ENCODE data around the gene LIFR. TPM values are rescaled to one million over a fixed set of nuclear protein-coding genes. Genes with fewer than 3 reads are reported as not detected.

The LIFR gene
- total and polyA plus RNA-seq, 8 donors = 52.6 to 218 (median 194) TPM

- Histone ChIP-seq H3K4me3 (no peak overlapping the region), H3K27ac (no peak overlapping the region), H3K9me3 (no peaks in the 10 kb centered on the region), H3K36me3 (no peaks in the 10 kb centered on the region), H3K4me1 (peaks cover 0 to 11% of the 10 kb centered on the region in 2 donors), H3K27me3 (peaks cover 0 to 6% of the 10 kb centered on the region in 2 donors)
- ATAC-seq (no peak), DNase-seq (no peak)
- intact Hi-C loops (cut with DNase I) = no loop called here
- TF ChIP-seq CTCF (IDR thresholded peaks at IDR 0.05) = no peak
Measured at GRCh38 chr5:38563624-38564023, 7.2 kb upstream of the LIFR start.

DNA sequence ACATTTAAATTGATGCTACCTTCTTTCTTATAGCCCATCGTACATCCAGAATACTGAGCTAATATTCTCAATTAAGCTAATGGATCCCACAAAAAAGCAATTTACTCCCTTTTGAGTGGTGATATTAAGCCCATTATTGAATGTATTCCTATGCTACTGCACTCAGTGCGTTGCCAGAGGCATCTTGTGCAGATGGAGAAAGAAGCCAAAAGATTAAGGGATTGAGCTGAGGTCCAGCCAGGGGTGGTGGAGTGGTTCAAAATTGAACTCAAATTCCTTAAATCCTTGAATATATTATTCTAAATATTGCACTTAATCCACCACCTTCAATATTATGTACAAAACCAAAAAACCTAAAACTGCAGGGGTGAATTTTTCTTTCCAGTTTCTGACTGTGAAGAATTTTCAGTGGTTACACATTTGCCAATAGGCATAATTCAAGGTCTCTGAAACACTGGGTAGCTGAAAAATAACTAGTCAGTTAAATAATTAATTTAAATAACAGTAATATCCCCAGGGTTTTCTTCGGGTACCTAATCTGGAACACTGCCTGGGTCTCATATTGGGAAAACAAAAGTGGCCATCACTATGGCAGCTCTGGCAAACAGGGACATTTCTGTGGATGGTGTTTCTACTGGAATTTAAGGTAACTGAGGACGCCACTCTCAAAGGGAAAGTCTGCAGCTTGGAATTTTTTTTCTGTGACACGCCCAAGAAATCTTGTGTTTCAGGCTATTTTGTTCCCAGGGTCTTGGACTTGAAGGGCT is 6.2 kb upstream of the LIFR start:
- no peak overlapping the region for H3K4me3 ChIP-seq
- ATAC-seq (no peak), DNase-seq (no peak)
- no peak overlapping the region for H3K27ac ChIP-seq
- H3K36me3 ChIP-seq = no peaks in the 10 kb centered on the region
- peaks cover 3 to 19% of the 10 kb centered on the region in 2 donors for H3K4me1 ChIP-seq
- H3K27me3 ChIP-seq = peaks cover 0 to 16% of the 10 kb centered on the region in 2 donors
- intact Hi-C loops (cut with DNase I) = no loop called here
- no peaks in the 10 kb centered on the region for H3K9me3 ChIP-seq
- TF ChIP-seq CTCF (IDR thresholded peaks at IDR 0.05) = no peak

DNA sequence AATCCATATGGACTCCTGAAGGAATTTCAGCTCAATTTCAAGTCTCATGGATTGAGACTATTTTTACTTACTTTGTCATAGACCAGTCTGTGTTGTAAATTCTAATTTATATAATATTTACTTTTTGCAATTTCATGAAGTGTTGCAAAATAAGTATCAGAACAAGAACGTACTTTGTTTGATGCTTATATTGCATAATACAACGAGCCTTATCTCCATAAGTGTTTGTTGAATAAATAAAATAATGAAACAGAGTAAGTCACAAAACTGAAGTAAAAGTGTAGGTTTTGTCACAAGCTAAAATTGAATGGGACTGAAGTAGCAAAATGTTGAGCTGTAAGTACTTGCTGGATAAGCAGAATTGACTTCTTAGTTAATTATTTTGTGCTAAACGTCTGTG is 3.0 kb upstream of the LIFR start:
- intact Hi-C loops (cut with DNase I) = no loop called here
- Histone ChIP-seq H3K36me3 (no peaks in the 10 kb centered on the region), H3K27ac (no peak overlapping the region), H3K9me3 (no peaks in the 10 kb centered on the region), H3K27me3 (peaks cover 0 to 47% of the 10 kb centered on the region in 2 donors), H3K4me1 (peaks cover 6 to 22% of the 10 kb centered on the region in 2 donors), H3K4me3 (no peak overlapping the region)
- TF ChIP-seq CTCF (IDR thresholded peaks at IDR 0.05) = no peak
- ATAC-seq = no peak
- DNase-seq = peak in 1 of 4 donors; percentile 56

- Histone ChIP-seq H3K27me3 (peaks cover 0 to 56% of the 10 kb centered on the region in 2 donors), H3K36me3 (no peaks in the 10 kb centered on the region), H3K9me3 (no peaks in the 10 kb centered on the region), H3K4me1 (peaks cover 6 to 26% of the 10 kb centered on the region in 2 donors), H3K4me3 (peak overlapping the region in 1 of 2 donors; percentile 58), H3K27ac (peak overlapping the region; percentile 91 to 96)
- no peak for DNase-seq
- intact Hi-C loops (cut with DNase I) = no loop called here
- TF ChIP-seq CTCF (IDR thresholded peaks at IDR 0.05) = no peak
- ATAC-seq = no peak
Measured at GRCh38 chr5:38557792-38558191, 1.3 kb upstream of the LIFR start.

- DNase-seq = no peak
- Histone ChIP-seq H3K9me3 (no peaks in the 10 kb centered on the region), H3K27me3 (peaks cover 0 to 56% of the 10 kb centered on the region in 2 donors), H3K4me3 (peak overlapping the region; percentile 51 to 58), H3K4me1 (peaks cover 6 to 26% of the 10 kb centered on the region in 2 donors), H3K36me3 (no peaks in the 10 kb centered on the region), H3K27ac (peak overlapping the region; percentile 91 to 96)
- intact Hi-C loops (cut with DNase I) = no loop called here
- no peak for TF ChIP-seq CTCF (IDR thresholded peaks at IDR 0.05)
- ATAC-seq = peak; percentile 3
Measured at GRCh38 chr5:38557308-38557710, 863 bp upstream of the LIFR start.

Measured in left lung (tissue), 10 donors.